ENCODE measurements around the gene RHOH. TPM values are rescaled to one million over a fixed set of nuclear protein-coding genes. Genes with fewer than 3 reads are reported as not detected.

Gene RHOH
- total and polyA plus RNA-seq, 10 of the 15 experiments (the other 5 are each of a cell fraction or from before 2014, with no cell fraction given) = 46.5 to 120 (median 57.9) TPM

GRCh38 chr4:40241026-40241425, 44.2 kb downstream of the RHOH start:
- ChIA-PET SMC1A (ENCODE audit: uncharacterized antibody, unreplicated experiment) (interaction anchor here (1.0 kb wide), 1 partner anchor 45 kb away, joined by 3 read pairs; no protein-coding TSS in a partner anchor), POLR2A (interaction anchor here (0.6 to 1.0 kb wide), 2 partner anchors 12 kb away, joined by 3 read pairs; no protein-coding TSS in a partner anchor), RAD21 (ENCODE audit: unreplicated experiment) (no interaction called here), CTCF (interaction anchor here (0.8 to 1.8 kb wide), 3 partner anchors 12 to 69 kb away, joined by 3 to 5 read pairs (median 4); no protein-coding TSS in a partner anchor)
- no peak overlapping the region for H3K27ac ChIP-seq (ENCODE audit: control insufficient read depth, insufficient read depth)
- peaks cover 11% of the 10 kb centered on the region for H4K20me1 ChIP-seq (ENCODE audit: control insufficient read depth, insufficient read depth)
- no peak overlapping the region for H3K4me2 ChIP-seq (ENCODE audit: control insufficient read depth, insufficient read depth)
- DNase-seq (ENCODE audit: low read depth, low spot score) (no peak), ATAC-seq (no peak), FAIRE-seq (peak; percentile 44)
- no TSS peak for BruUV-seq (replicated peaks)
- TF ChIP-seq IRF3 (IDR thresholded peaks at IDR 0.05) (no peak), POLR2AphosphoS5 (IDR thresholded peaks at IDR 0.05; ENCODE audit: low read length) (peak; percentile 53)
- H3K4me1 ChIP-seq (ENCODE audit: control insufficient read depth, insufficient read depth, low read length) = no peaks in the 10 kb centered on the region
- H3K9ac ChIP-seq (ENCODE audit: control insufficient read depth, insufficient read depth, low read length) = no peak overlapping the region
- H2AFZ ChIP-seq (ENCODE audit: control insufficient read depth, low read depth, low read length) = no peak overlapping the region
- WGBS (ENCODE audit: insufficient coverage, insufficient replicate concordance, low lambda C conversion rate, missing lambda C conversion rate) = 83% methylated on average over 4 of the region's 4 CpGs
- intact Hi-C loops (cut with micrococcal nuclease; ENCODE audit: unreplicated experiment) = no loop called here
- peaks cover 33 to 60% of the 10 kb centered on the region in 2 experiments for H3K36me3 ChIP-seq (ENCODE audit: control insufficient read depth in 2 of 2, insufficient read depth in 2 of 2, low read length in 1 of 2)
- H3K4me3 ChIP-seq = no peak overlapping the region
- no peaks in the 10 kb centered on the region for H3K27me3 ChIP-seq (replicated peaks in 1 of 2; ENCODE audit: control insufficient read depth in 2 of 2, insufficient read depth in 2 of 2, low read length in 1 of 2)
- in situ Hi-C loops (cut with MboI) = no loop called here
- H3K79me2 ChIP-seq (ENCODE audit: control insufficient read depth, insufficient read depth, low read length) = peaks cover 61% of the 10 kb centered on the region
- H3K9me3 ChIP-seq (replicated peaks; ENCODE audit: control insufficient read depth, insufficient read depth, low read length) = no peaks in the 10 kb centered on the region

- CTCF ChIA-PET = interaction anchor here (1.0 to 1.4 kb wide), 2 partner anchors 10 to 33 kb away, joined by 3 to 5 read pairs; no protein-coding TSS in a partner anchor
- Histone ChIP-seq H3K4me2 (ENCODE audit: control insufficient read depth, insufficient read depth) (no peak overlapping the region), H3K27me3 (replicated peaks in 1 of 2; ENCODE audit: control insufficient read depth in 2 of 2, insufficient read depth in 2 of 2, low read length in 1 of 2) (no peaks in the 10 kb centered on the region), H3K9ac (ENCODE audit: control insufficient read depth, insufficient read depth, low read length) (no peak overlapping the region), H3K4me1 (ENCODE audit: control insufficient read depth, insufficient read depth, low read length) (no peaks in the 10 kb centered on the region), H2AFZ (ENCODE audit: control insufficient read depth, low read depth, low read length) (no peak overlapping the region), H3K27ac (ENCODE audit: control insufficient read depth, insufficient read depth) (no peak overlapping the region), H3K36me3 (ENCODE audit: control insufficient read depth in 2 of 2, insufficient read depth in 2 of 2, low read length in 1 of 2) (peaks cover 37 to 58% of the 10 kb centered on the region in 2 experiments), H3K79me2 (ENCODE audit: control insufficient read depth, insufficient read depth, low read length) (peaks cover 53% of the 10 kb centered on the region), H3K4me3 (no peak overlapping the region), H3K9me3 (replicated peaks; ENCODE audit: control insufficient read depth, insufficient read depth, low read length) (no peaks in the 10 kb centered on the region), H4K20me1 (ENCODE audit: control insufficient read depth, insufficient read depth) (peaks cover 11% of the 10 kb centered on the region)
- POLR2A ChIA-PET = interaction anchor here (0.5 to 1.0 kb wide), 2 partner anchors 13 to 381 kb away, joined by 3 to 4 read pairs; no protein-coding TSS in a partner anchor
- BruUV-seq (replicated peaks) = no TSS peak
- FAIRE-seq (no peak), DNase-seq (ENCODE audit: low read depth, low spot score) (no peak), ATAC-seq (no peak; the same call in 2 of the 3 replicates)
- intact Hi-C loops (cut with micrococcal nuclease; ENCODE audit: unreplicated experiment) = no loop called here
- TF ChIP-seq POLR2AphosphoS5 (IDR thresholded peaks at IDR 0.05; ENCODE audit: low read length) = peak; percentile 41; the same call in 1 of the 2 replicates
- no peak for TF ChIP-seq CEBPB (IDR thresholded peaks at IDR 0.05; ENCODE audit: borderline replicate concordance in 1 of 2, low read depth in 2 of 2, low read length in 2 of 2)
- TF ChIP-seq DPF2 (IDR thresholded peaks at IDR 0.05) = no peak
- 61% methylated on average over 7 of the region's 7 CpGs for WGBS (ENCODE audit: insufficient coverage, insufficient replicate concordance, low lambda C conversion rate, missing lambda C conversion rate)
- SMC1A ChIA-PET (ENCODE audit: uncharacterized antibody, unreplicated experiment) = interaction anchor here (0.7 to 1.0 kb wide), 3 partner anchors 8 to 66 kb away, joined by 3 to 4 read pairs (median 3); no protein-coding TSS in a partner anchor
- RAD21 ChIA-PET (ENCODE audit: unreplicated experiment) = interaction anchor here (1.0 kb wide), 1 partner anchor 34 kb away, joined by 8 read pairs; no protein-coding TSS in a partner anchor
- in situ Hi-C loops (cut with MboI) = no loop called here
Observed at GRCh38 chr4:40241941-40242340, 45.1 kb downstream of the RHOH start.

Data from GM12878 (cell line).